Erythroblast (primary cell): Measurements from ENCODE around the gene USP2.

Experiments used
- GATA1 ChIP-seq: IDR thresholded peaks from 2 replicates; pipeline ENCODE4 v1.6.1; 2011; ENCODE audit warnings: low read depth, mild to moderate bottlenecking, control low read depth, low read length, moderate library complexity
- POLR2A ChIP-seq: IDR thresholded peaks from 2 replicates; pipeline ENCODE4 v1.6.1; 2011; ENCODE audit warnings: mild to moderate bottlenecking, low read length

- no peak for TF ChIP-seq POLR2A
- no peak for TF ChIP-seq GATA1
Measured at GRCh38 chr11:119323532-119324033, 57.9 kb downstream of the USP2 start.
